Endothelial cell of umbilical vein (primary cell): ENCODE results near the gene CENPQ.
A peak's percentile ranks its signal among the peaks of the same experiment; 100 is the strongest.

Experiments used
- EZH2 ChIP-seq: IDR thresholded peaks from 2 replicates; pipeline ENCODE4 v1.6.1; 2012; ENCODE audit warnings: borderline replicate concordance, low read depth, mild to moderate bottlenecking, moderate library complexity, low read length, inconsistent platforms; ENCODE audit not compliant: severe bottlenecking
- MYC ChIP-seq: IDR thresholded peaks from one replicate; pipeline ENCODE4 v1.6.1; 2011; ENCODE audit warnings: mild to moderate bottlenecking, low read depth, low read length
- POLR2A ChIP-seq: IDR thresholded peaks from 2 replicates; pipeline ENCODE4 v1.6.1; 2012; ENCODE audit warnings: low read depth, mild to moderate bottlenecking, control low read depth, low read length
- POLR2AphosphoS5 ChIP-seq: IDR thresholded peaks from 2 replicates; pipeline ENCODE4 v1.6.1; 2012; ENCODE audit warnings: low read depth, mild to moderate bottlenecking, control low read depth, low read length, moderate library complexity; ENCODE audit not compliant: insufficient read depth
- TF ChIP-seq, protein P1 (sequence below): IDR thresholded peaks from 2 replicates; pipeline ENCODE4 v1.6.1; 2011; ENCODE audit not compliant: insufficient read depth, insufficient read length
- TF ChIP-seq, protein P2 (sequence below), 2 donors: IDR thresholded peaks; 1 replicate in 1 of 2; 2 replicates in 1 of 2; pipeline ENCODE4 v1.5.1; 2011; ENCODE audit warnings: low read length in 2 of 2, mild to moderate bottlenecking in 2 of 2, moderate library complexity in 2 of 2, control low read depth in 1 of 2, inconsistent platforms in 1 of 2, low read depth in 1 of 2; ENCODE audit not compliant: insufficient read depth in 1 of 2; ENCODE audit errors: extremely low read depth in 1 of 2

DNA sequence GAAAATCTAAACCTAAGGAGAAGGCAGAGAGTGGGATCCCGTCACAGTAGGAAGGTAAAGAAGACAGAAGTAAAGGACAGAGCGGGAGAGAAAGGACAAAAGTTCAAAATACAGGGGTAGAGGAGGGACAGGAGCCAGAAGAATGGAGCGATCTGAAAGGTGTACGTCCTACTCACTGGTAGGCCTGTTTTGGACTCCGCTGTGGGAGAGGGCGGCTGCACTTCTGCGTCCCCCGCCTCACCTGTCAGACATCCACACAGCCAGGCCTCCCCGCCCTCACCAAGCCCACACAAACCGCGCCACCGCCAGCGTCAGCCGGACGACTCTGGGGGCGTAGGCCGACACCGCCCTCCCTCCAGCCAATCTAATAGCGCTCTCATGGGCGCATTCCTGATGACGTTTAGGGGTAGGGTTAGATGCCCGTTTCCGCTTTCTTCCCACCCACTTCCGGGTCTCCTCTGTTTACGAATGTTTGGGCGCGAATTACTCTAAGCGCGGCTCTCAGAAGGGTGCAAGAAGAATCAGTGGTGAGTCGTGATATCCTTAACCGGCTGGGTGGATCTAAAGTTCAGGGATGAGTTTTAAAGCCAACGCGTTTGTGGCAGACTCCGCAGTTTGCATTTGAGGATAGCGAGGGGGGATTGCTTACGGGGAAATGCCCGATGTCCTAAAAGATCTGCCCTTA is at the start of gene CENPQ, which contains the start of gene MMUT:
- TF ChIP-seq POLR2A (peak; percentile 72), EZH2 (no peak), MYC (no peak), POLR2AphosphoS5 (peak; percentile 74)
- TF ChIP-seq, protein P1, sequence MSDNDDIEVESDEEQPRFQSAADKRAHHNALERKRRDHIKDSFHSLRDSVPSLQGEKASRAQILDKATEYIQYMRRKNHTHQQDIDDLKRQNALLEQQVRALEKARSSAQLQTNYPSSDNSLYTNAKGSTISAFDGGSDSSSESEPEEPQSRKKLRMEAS, result no peak
- TF ChIP-seq, protein P2, sequence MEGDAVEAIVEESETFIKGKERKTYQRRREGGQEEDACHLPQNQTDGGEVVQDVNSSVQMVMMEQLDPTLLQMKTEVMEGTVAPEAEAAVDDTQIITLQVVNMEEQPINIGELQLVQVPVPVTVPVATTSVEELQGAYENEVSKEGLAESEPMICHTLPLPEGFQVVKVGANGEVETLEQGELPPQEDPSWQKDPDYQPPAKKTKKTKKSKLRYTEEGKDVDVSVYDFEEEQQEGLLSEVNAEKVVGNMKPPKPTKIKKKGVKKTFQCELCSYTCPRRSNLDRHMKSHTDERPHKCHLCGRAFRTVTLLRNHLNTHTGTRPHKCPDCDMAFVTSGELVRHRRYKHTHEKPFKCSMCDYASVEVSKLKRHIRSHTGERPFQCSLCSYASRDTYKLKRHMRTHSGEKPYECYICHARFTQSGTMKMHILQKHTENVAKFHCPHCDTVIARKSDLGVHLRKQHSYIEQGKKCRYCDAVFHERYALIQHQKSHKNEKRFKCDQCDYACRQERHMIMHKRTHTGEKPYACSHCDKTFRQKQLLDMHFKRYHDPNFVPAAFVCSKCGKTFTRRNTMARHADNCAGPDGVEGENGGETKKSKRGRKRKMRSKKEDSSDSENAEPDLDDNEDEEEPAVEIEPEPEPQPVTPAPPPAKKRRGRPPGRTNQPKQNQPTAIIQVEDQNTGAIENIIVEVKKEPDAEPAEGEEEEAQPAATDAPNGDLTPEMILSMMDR (IDR thresholded peaks at IDR 0.05; ENCODE audit: extremely low read depth in 1 of 2, insufficient read depth in 1 of 2, low read depth in 1 of 2, low read length in 2 of 2), result no peak
